Central memory CD8-positive, alpha-beta T cell (primary cell): Measurements from ENCODE around the gene GPC4.

Source experiments
- ATAC-seq: fragments of 150-1000 bp; cut with Tn5 transposase; replicated peaks from 2 replicates; pipeline ENCODE4 v1.10.0; 2022; ENCODE audit warnings: mild to moderate bottlenecking, moderate FRiP score, moderate number of reproducible peaks; ENCODE audit not compliant: poor library complexity, severe bottlenecking; ENCODE audit errors: extremely low read depth
- DNase-seq, 2 donors: peaks; one replicate each; pipeline ENCODE4 v3.0.0; 2021; ENCODE audit warnings: low spot score in 2 of 2
- H3K27ac Mint-ChIP-seq: one replicate; pipeline ENCODE4 v1.8.0; 2022; ENCODE audit warnings: low read depth, mild to moderate bottlenecking, moderate library complexity, mixed read lengths
- H3K27me3 Mint-ChIP-seq: one replicate; pipeline ENCODE4 v1.8.0; 2022; ENCODE audit warnings: mixed read lengths
- H3K36me3 Mint-ChIP-seq: one replicate; pipeline ENCODE4 v1.8.0; 2022; ENCODE audit warnings: mild to moderate bottlenecking, moderate library complexity, mixed read lengths; ENCODE audit not compliant: insufficient read depth
- H3K4me1 Mint-ChIP-seq: one replicate; pipeline ENCODE4 v1.8.0; 2022; ENCODE audit warnings: mixed read lengths
- H3K4me3 Mint-ChIP-seq: one replicate; pipeline ENCODE4 v1.8.0; 2022; ENCODE audit warnings: mild to moderate bottlenecking, moderate library complexity, mixed read lengths
- H3K9me3 Mint-ChIP-seq: one replicate; pipeline ENCODE4 v1.8.0; 2022; ENCODE audit warnings: mixed read lengths

The GPC4 gene

DNA sequence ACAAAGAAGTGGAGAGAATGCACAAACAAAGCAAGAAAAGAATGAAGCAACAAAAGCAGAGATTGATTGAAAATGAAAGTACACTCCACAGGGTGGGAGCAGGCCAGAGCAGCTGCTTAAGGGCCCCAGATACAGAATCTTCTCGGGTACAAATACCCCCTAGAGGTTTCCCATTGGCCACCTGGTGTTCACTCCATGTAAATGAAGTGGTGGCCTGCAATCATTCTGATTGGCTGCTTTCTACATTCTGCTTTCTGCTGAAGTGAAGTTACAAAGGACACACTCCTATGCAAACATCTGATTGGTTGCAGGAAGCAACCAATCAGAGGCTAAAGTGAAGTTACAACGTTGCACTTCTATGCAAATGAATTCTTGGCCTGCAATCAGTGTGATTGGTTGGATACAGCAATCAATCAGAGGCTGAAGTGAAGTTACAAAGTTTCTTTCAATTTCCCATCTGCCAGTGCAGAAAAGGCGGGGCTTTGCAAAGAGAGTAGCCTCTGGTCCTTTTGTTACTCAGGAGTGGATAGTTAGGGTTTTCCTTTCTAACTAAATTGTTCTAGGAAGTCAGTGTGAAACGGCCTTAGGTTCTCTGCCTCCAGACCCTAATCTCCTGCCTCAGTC, 19.0 kb upstream of the GPC4 start:
- no peaks in the 10 kb centered on the region for H3K27me3 Mint-ChIP-seq
- no peak for ATAC-seq

DNA sequence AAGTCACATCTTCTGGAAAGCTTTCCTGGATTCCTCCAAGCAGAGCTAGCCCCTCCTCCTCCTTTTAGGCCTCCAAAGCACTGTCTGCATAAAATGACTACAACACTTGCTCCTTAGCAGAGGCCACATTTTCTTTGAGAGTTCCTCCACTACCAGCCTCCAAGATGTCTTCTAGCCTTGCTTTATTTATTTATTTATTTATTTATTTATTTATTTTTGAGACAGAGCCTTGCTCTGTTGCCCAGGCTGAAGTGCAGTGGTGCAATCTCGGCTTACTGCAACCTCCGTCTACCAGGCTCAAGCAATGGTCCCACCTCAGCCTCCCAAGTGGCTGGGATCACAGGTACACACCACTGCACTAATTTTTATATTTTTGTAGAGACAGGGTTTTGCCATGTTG, 4.6 kb upstream of the GPC4 start:
- no peaks in the 10 kb centered on the region for H3K4me1 Mint-ChIP-seq
- no peak overlapping the region for H3K4me3 Mint-ChIP-seq
- H3K36me3 Mint-ChIP-seq: no peaks in the 10 kb centered on the region
- no peak for ATAC-seq
- no peak overlapping the region for H3K27ac Mint-ChIP-seq
- peaks cover 24% of the 10 kb centered on the region for H3K27me3 Mint-ChIP-seq
- no peak for DNase-seq
- H3K9me3 Mint-ChIP-seq: no peaks in the 10 kb centered on the region

More for the DNA sequence above, 19.0 kb upstream of the GPC4 start:
- Mint-ChIP-seq H3K4me1 (no peaks in the 10 kb centered on the region), H3K4me3 (no peak overlapping the region), H3K9me3 (no peaks in the 10 kb centered on the region), H3K36me3 (no peaks in the 10 kb centered on the region), H3K27ac (no peak overlapping the region)
- no peak for DNase-seq

DNA sequence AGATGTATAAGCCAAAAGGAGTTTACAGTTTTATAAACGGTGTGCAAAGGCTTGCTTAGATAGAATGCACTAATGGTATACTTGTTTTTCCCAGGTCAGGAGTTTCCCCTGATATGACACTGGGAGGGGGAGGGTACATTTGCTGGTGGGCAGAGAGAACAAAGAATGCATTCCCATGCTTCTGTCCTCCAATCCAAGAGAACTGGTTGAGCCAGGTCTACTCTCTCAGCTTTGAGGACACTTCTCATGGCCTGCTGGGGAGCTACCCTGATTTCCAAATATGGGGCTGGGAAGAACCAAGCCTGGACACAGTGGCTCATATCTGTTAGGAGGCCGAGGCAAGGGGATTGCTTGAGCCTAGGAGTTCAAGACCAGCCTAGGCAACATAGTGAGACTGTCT, 3.3 kb upstream of the GPC4 start:
- no peaks in the 10 kb centered on the region for H3K36me3 Mint-ChIP-seq
- H3K27me3 Mint-ChIP-seq: peaks cover 24% of the 10 kb centered on the region
- no peak for ATAC-seq
- DNase-seq: no peak
- H3K9me3 Mint-ChIP-seq: no peaks in the 10 kb centered on the region
- H3K27ac Mint-ChIP-seq: no peak overlapping the region
- H3K4me1 Mint-ChIP-seq: no peaks in the 10 kb centered on the region
- no peak overlapping the region for H3K4me3 Mint-ChIP-seq

DNA sequence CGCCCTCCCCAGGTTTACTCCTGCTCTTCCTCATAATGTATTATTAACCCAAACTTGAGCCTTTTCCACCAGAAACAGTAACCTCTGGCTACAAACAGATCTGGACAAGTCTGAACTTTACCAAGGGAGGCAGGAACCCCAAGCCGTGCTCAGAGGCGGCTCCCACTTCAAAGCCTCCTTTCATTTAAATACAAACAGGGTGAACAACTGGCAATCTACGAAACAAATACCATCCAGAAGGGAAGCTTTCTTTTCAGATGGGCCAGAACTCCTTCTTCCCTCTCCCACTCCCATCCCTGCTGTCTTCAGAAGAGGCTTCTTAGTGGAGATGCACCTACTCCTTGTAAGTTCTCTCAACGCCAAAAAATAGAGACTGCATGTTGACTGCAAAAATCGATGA, 2.1 kb upstream of the GPC4 start:
- H3K36me3 Mint-ChIP-seq: no peaks in the 10 kb centered on the region
- no peaks in the 10 kb centered on the region for H3K9me3 Mint-ChIP-seq
- no peak for DNase-seq
- ATAC-seq: no peak
- no peaks in the 10 kb centered on the region for H3K4me1 Mint-ChIP-seq
- no peak overlapping the region for H3K27ac Mint-ChIP-seq
- H3K4me3 Mint-ChIP-seq: no peak overlapping the region
- H3K27me3 Mint-ChIP-seq: peaks cover 23% of the 10 kb centered on the region

DNA sequence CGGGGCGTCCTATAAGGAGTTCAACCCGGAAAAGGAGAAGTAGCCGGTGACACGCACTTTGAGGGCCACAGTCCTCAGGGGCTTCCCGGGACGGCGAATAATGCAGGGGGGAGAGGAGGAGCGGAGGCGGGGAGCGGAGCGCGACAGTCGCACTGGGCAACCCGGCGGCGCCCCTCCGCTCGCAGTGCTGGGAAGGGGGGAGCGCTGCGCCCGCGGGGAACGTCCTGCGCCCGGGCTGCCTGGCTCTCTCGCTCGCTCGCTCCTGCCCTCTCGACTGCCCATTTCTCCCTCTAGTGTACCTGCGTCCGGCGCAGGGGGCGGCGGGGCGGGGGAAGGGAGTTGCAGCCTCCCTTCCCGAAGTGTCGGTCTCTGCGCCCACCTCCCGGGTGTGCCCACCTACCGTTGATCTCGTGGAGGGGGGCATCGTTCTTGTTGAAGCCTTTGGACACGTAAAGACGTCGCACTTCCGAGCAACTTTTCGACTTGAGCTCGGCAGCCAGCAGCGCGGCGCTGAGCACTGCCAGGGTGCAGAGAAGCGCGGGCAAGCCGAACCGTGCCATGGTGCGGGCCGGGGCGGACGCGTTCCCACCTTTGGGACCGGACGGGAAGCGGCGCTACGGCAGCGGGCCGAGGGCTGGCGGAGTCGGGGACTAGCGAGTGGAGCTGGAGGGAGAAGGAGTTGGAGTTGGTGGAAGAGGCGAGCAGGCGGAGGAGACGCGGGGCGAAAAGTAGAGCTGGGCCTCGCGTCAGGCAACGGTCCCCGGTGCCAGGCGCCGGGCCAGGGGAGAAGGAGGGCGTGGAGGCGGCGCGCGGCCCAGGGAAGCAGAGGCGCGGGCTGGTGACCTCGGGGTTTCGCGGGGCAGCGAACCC, 648 bp downstream of the GPC4 start:
- H3K27me3 Mint-ChIP-seq: peaks cover 16% of the 10 kb centered on the region
- H3K4me1 Mint-ChIP-seq: no peaks in the 10 kb centered on the region
- no peak overlapping the region for H3K27ac Mint-ChIP-seq
- H3K36me3 Mint-ChIP-seq: no peaks in the 10 kb centered on the region
- H3K4me3 Mint-ChIP-seq: peak overlapping the region; percentile 20
- DNase-seq (no peak), ATAC-seq (no peak)
- H3K9me3 Mint-ChIP-seq: no peaks in the 10 kb centered on the region

DNA sequence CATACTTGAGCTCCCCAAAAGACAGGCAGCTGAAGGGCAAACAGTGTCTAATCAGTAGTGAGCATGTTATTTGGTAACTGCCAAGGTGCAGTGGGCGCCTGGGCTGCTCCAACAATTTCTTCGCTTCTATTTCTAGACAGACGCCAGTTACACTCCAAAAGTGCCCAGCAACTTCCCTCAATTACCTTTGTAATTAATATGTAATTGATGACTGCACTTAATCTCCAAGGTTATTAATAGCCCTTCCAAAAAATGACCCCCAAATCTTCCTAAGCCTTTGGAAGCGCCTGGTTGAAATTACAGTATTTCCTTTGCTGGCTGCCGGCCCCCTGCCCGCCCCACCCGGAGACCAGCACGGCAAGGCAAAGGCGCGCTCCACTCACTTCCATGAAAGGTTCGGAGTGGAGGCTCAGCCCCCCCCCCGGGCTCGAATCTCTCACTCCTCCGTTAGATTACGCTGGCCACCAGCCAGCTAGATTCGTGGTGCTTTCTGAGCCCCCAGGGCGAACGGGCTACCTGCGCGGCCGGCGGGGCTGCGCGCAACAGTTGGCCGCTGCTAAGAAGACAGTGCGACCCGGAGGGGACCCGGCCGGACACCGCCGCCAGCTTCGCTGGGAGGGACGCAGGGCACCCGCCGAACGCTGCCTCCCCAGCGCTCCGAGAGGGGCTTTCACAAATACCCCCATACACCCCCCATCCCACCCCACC, 1.9 kb downstream of the GPC4 start:
- no peaks in the 10 kb centered on the region for H3K36me3 Mint-ChIP-seq
- no peaks in the 10 kb centered on the region for H3K4me1 Mint-ChIP-seq
- H3K27ac Mint-ChIP-seq: no peak overlapping the region
- DNase-seq (no peak), ATAC-seq (no peak)
- H3K9me3 Mint-ChIP-seq: no peaks in the 10 kb centered on the region
- H3K27me3 Mint-ChIP-seq: peaks cover 11% of the 10 kb centered on the region
- H3K4me3 Mint-ChIP-seq: no peak overlapping the region

DNA sequence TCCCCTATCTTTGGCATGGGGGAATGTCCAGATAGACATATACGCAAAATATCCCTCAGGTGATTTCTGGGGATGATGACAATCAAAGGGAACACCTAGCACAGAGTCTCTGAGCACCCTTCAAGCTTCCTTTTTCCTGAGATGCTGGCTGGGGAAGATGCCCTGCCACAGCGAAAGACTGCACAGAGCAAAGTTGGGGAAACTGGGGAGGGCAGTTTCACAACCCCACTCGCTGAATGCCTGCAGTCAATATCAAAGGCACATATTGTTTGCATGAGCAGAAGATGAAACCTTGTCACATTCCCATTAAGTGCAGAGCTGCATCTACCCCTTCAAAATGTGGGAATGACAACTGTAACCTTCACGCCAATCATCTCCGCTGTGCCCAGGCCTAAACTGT, 2.6 kb downstream of the GPC4 start:
- Mint-ChIP-seq H3K27me3 (peaks cover 4% of the 10 kb centered on the region), H3K4me3 (no peak overlapping the region), H3K36me3 (no peaks in the 10 kb centered on the region), H3K27ac (no peak overlapping the region), H3K9me3 (no peaks in the 10 kb centered on the region), H3K4me1 (no peaks in the 10 kb centered on the region)
- no peak for DNase-seq
- no peak for ATAC-seq

DNA sequence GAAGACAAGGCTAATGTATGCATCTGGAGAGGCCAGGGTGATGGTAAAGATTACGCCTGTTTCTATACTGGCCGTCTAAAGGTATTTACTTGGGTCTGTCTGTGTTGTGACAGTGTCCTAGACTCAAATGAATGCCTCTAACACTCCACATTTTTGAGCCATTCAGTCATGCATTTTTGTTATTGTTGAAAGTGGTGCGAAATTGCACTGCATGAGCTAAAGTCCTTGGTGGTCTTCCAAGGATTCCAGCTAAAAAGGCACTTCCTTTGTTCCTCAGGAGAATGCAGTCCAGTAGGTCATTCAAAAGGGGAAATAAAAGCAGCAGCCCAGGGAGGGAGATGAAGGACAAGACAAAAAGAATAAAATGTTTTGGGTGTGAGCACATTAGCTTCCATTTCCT, 3.0 kb downstream of the GPC4 start:
- DNase-seq: no peak
- Mint-ChIP-seq H3K4me1 (no peaks in the 10 kb centered on the region), H3K27ac (no peak overlapping the region), H3K4me3 (no peak overlapping the region), H3K27me3 (peaks cover under 1% of the 10 kb centered on the region), H3K36me3 (no peaks in the 10 kb centered on the region), H3K9me3 (no peaks in the 10 kb centered on the region)
- no peak for ATAC-seq

DNA sequence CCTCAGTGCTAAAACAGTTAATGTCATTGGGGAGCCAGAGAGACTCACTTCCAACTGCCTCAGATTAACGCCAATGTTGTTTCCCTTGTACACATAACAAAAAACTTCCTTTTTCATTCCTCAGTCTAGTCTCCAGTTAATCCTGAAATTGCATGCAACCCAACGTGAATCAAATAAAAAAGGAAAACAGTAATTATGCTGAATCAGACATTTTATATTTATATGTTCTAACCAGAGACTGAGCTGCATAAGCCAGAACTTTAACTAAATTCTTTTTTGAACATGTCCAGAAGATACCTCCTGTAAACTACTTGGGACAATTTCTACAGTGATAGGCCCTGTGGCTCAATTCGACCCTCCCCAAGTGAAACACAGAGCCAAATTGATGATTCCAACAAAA, 4.7 kb downstream of the GPC4 start:
- Mint-ChIP-seq H3K27me3 (no peaks in the 10 kb centered on the region), H3K9me3 (no peaks in the 10 kb centered on the region), H3K27ac (no peak overlapping the region), H3K36me3 (no peaks in the 10 kb centered on the region), H3K4me3 (no peak overlapping the region), H3K4me1 (no peaks in the 10 kb centered on the region)
- no peak for DNase-seq
- no peak for ATAC-seq

DNA sequence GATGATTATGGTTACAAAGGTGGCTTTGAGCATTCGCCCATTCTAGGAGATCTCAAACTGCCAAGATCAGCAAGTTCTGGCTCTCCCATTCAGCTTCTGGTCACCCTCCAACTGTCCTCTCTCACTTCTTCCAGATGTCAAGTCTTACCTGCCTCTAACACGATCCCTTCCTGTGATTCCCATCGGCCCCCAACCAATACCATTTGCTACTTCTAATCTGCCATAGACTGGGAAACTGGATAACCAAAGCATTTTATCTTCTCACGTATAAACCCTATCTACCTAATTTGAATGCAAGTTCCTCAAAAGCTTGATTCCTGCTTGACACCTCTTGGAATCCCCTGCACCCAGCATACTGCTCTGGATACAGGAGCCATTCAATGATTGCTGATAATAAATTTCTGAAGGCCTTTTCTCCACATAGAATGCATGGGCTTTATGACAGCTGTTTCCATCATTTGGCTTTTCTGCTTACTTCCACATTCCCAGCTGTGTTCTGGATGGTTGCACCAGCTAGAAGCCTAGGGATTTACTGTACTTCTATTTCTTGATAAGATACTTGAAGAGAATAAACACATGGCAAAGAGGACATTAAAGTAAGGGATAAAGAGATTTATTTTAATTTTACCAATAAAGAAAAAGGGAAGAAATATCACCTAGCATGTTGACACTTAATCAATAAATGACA, 9.6 kb downstream of the GPC4 start:
- Mint-ChIP-seq H3K27me3 (no peaks in the 10 kb centered on the region), H3K36me3 (no peaks in the 10 kb centered on the region), H3K4me3 (no peak overlapping the region), H3K9me3 (no peaks in the 10 kb centered on the region), H3K27ac (no peak overlapping the region), H3K4me1 (no peaks in the 10 kb centered on the region)
- DNase-seq (no peak), ATAC-seq (no peak)

DNA sequence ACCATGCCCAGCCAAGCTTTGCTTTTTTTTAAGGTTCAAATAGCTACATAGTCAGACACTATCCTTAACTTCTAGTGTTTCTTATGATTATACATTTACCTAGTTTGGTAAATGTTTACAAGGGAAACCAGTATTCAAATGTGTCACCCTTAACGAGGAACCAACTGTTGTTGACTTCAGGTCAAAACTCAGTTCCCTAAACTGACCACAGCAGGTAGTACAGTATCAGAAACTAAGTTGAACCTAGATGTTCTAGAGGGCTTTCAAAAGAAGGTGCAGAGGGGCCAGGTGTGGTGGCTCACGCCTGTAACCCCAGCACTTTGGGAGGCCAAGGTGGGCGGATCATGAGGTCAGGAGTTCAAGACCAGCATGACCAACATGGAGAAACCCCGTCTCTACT, 11.3 kb downstream of the GPC4 start:
- no peak overlapping the region for H3K27ac Mint-ChIP-seq
- no peaks in the 10 kb centered on the region for H3K36me3 Mint-ChIP-seq
- no peaks in the 10 kb centered on the region for H3K27me3 Mint-ChIP-seq
- DNase-seq (no peak), ATAC-seq (no peak)
- no peaks in the 10 kb centered on the region for H3K9me3 Mint-ChIP-seq
- H3K4me3 Mint-ChIP-seq: no peak overlapping the region
- H3K4me1 Mint-ChIP-seq: no peaks in the 10 kb centered on the region

DNA sequence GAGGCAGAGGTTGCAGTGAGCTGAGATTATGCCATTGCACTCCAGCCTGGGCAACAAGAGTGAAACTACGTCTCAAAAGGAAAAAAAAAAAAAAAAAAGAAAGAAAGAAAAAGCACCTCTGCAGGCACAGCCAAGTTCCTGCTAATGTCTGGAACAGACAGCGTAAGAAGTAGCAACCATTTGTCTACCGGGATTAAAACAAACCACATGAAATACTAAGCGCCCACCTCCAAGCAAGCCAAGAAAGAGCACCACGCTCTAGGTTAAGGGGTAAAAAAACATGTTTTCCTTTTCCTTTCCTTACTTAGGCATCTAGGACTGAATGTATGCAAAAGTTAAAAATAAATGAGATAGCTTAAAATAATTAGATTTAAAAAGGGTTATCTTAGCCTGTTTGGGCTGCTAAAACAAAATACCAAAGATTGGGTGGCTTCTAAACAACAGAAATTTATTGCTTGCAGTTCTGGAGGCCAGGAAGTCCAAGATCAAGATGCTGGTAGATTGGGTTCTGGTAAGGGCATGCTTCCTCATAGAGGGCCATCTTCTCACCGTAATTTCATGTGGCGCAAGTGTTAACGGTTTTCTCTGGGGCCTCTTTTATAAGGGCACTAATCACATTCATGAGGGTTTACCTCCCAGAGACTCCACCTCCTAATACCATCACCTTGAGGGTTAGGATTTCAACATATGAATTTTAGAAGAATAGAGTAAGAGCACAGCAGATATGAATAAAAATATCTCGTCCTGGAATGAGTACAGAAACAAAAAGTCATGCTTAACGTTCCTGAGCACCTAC, 12.3 kb downstream of the GPC4 start:
- Mint-ChIP-seq H3K27me3 (no peaks in the 10 kb centered on the region), H3K4me3 (no peak overlapping the region), H3K9me3 (no peaks in the 10 kb centered on the region), H3K27ac (no peak overlapping the region), H3K36me3 (no peaks in the 10 kb centered on the region), H3K4me1 (no peaks in the 10 kb centered on the region)
- no peak for ATAC-seq
- no peak for DNase-seq
